Ovary (tissue), 9 donors: ENCODE data around the gene ADSL. TPM values are rescaled to one million over a fixed set of nuclear protein-coding genes. Genes with fewer than 3 reads are reported as not detected.

Experiments used
- DNase-seq, 5 donors: peaks; one replicate each; pipeline ENCODE4 v3.0.0-alpha.2; 2019 to 2020
- H3K27ac ChIP-seq, 2 donors: fragments of 200-600 bp; one replicate each; pipeline versions ENCODE4 v1.5.1 to v1.8.0; 2019 to 2022
- H3K27me3 ChIP-seq: fragments of 200-600 bp; one replicate; pipeline ENCODE4 v1.8.0; 2022
- H3K36me3 ChIP-seq: fragments of 200-600 bp; sonication (generic); one replicate; pipeline ENCODE4 v1.5.1; 2019
- H3K4me1 ChIP-seq: one replicate; pipeline ENCODE4 v1.8.1; 2013; ENCODE audit warnings: mild to moderate bottlenecking, moderate library complexity; ENCODE audit not compliant: insufficient read depth
- H3K4me3 ChIP-seq: fragments of 200-600 bp; sonication (generic); one replicate; pipeline ENCODE4 v1.5.1; 2017
- H3K9me3 ChIP-seq, 2 donors: fragments of 200-600 bp in 1 of 2; sonication (generic) in 1 of 2; one replicate each; pipeline versions ENCODE4 v1.5.1 to v1.8.1; 2013 to 2019; ENCODE audit warnings: mild to moderate bottlenecking in 1 of 2, moderate library complexity in 1 of 2
- CTCF ChIP-seq, 3 donors: fragments of 450-650 bp in 2 of 3; fragments of 200-600 bp in 1 of 3; IDR thresholded peaks; one replicate each; pipeline versions ENCODE4 v1.5.1 to v1.8.0; 2016 to 2022; ENCODE audit warnings: antibody characterized with exemption in 3 of 3, mild to moderate bottlenecking in 1 of 3
- EP300 ChIP-seq: sonication (generic); formaldehyde crosslinking; IDR thresholded peaks from one replicate; pipeline ENCODE4 v1.6.1; 2017; ENCODE audit warnings: antibody characterized with exemption
- POLR2A ChIP-seq: fragments of 450-650 bp; IDR thresholded peaks from one replicate; pipeline ENCODE4 v1.6.1; 2017; ENCODE audit warnings: antibody characterized with exemption, mild to moderate bottlenecking, moderate library complexity
- WGBS, 3 donors: extraction: QIAGEN DNeasy Blood & Tissue Kit in 1 of 3; methylation state at CpG; one replicate each; pipeline versions ENCODE4 v1.1.5 to v1.1.7; 2013 to 2017; 5-methylcytosine and 5-hydroxymethylcytosine counted together
- intact Hi-C, 4 donors: fragments of 100-400 bp; cut with DNase I; formaldehyde crosslinking; loops; one replicate each; pipeline versions ENCODE4 v1.11.0 to v1.15.1; 2022 to 2023
- polyA plus RNA-seq, 2 donors: library from polyadenylated mRNA; stranded (reverse); fragments of 200-250 nt in 1 of 2; fragments of 350-450 nt in 1 of 2; fragmentation: Illumina TruSeq in 1 of 2; extraction: RNeasy Lipid Tissue Mini Kit (QIAGEN cat#74804) in 1 of 2; gene quantifications; one replicate each; pipeline ENCODE4 v1.2.3, GENCODE V29; 2013 to 2014
- total RNA-seq, 7 donors: library from RNA; depleted of rRNA in 2 of 7; stranded (reverse); fragments of >200 nt in 2 of 7; fragmentation: NEBNext Ultra II Directional in 3 of 7; extraction: Animal tissue kit (Norgen Biotek cat#: 25700) in 3 of 7; gene quantifications; one replicate each; pipeline versions ENCODE4 v1.1.0 to v1.2.4, GENCODE V29; 2016 to 2023
- donor health status: DM: no; HTN: no; CAD: no; lungs with moderate emphysema.
- donor health status: DM: no; HTN: no; CAD: no.
- donor health status: Bipolar disorder and iron deficiency.
- donor health status: DM: yes; HTN: yes; CAD: no.
- donor health status: DM: no; HTN: no; CAD: no.
- donor health status: DM: yes; HTN: yes; CAD: no.

The ADSL gene
- total and polyA plus RNA-seq, 9 donors = 45.1 to 63.5 (median 49.7) TPM

- no peak for TF ChIP-seq EP300
- no peak for TF ChIP-seq CTCF (IDR thresholded peaks at IDR 0.05)
- no peak for TF ChIP-seq POLR2A
- H3K9me3 ChIP-seq = no peaks in the 10 kb centered on the region
- no peak overlapping the region for H3K4me3 ChIP-seq
- H3K27ac ChIP-seq = no peak overlapping the region
- no peak for DNase-seq
- intact Hi-C loops = no loop called here
- no peaks in the 10 kb centered on the region for H3K27me3 ChIP-seq
- H3K4me1 ChIP-seq = no peaks in the 10 kb centered on the region
- WGBS, 3 donors = 97 to 98% (median 97%) methylated on average over 7 of the region's 7 CpGs
- no peaks in the 10 kb centered on the region for H3K36me3 ChIP-seq
Measured at GRCh38 chr22:40395607-40396006, 49.3 kb downstream of the ADSL start.

- H3K27ac ChIP-seq = no peak overlapping the region
- no peaks in the 10 kb centered on the region for H3K9me3 ChIP-seq
- TF ChIP-seq CTCF (IDR thresholded peaks at IDR 0.05) = no peak
- no peak for TF ChIP-seq POLR2A
- TF ChIP-seq EP300 = no peak
- H3K36me3 ChIP-seq = no peaks in the 10 kb centered on the region
- H3K27me3 ChIP-seq = no peaks in the 10 kb centered on the region
- DNase-seq = peak in 1 of 5 donors; percentile 25
- 30 to 42% (median 42%) methylated on average over 4 of the region's 4 CpGs for WGBS, 3 donors
- no peak overlapping the region for H3K4me3 ChIP-seq
- intact Hi-C loops = no loop called here
- H3K4me1 ChIP-seq = no peaks in the 10 kb centered on the region
Measured at GRCh38 chr22:40396882-40397281, 50.6 kb downstream of the ADSL start.

- Histone ChIP-seq H3K4me3 (no peak overlapping the region), H3K27me3 (no peaks in the 10 kb centered on the region), H3K4me1 (no peaks in the 10 kb centered on the region), H3K9me3 (no peaks in the 10 kb centered on the region), H3K36me3 (no peaks in the 10 kb centered on the region), H3K27ac (no peak overlapping the region)
- intact Hi-C loops = no loop called here
- TF ChIP-seq EP300 = no peak
- no peak for DNase-seq
- WGBS, 3 donors = 7 to 24% (median 13%) methylated on average over 1 of the region's 1 CpG
Measured at GRCh38 chr22:40397396-40397795, 51.1 kb downstream of the ADSL start.

- no peaks in the 10 kb centered on the region for H3K27me3 ChIP-seq
- H3K9me3 ChIP-seq = no peaks in the 10 kb centered on the region
- no peaks in the 10 kb centered on the region for H3K4me1 ChIP-seq
- H3K36me3 ChIP-seq = no peaks in the 10 kb centered on the region
- 86 to 92% (median 88%) methylated on average over 2 of the region's 2 CpGs for WGBS, 3 donors
- TF ChIP-seq POLR2A = no peak
- TF ChIP-seq CTCF (IDR thresholded peaks at IDR 0.05) = no peak
- no peak for TF ChIP-seq EP300
- DNase-seq = no peak
- H3K27ac ChIP-seq = no peak overlapping the region
- intact Hi-C loops = no loop called here
- no peak overlapping the region for H3K4me3 ChIP-seq
Measured at GRCh38 chr22:40399621-40400020, 53.3 kb downstream of the ADSL start.

GRCh38 chr22:40400159-40400558, 53.9 kb downstream of the ADSL start:
- H3K36me3 ChIP-seq = no peaks in the 10 kb centered on the region

More at GRCh38 chr22:40400159-40400558, 53.9 kb downstream of the ADSL start:
- H3K4me3 ChIP-seq = no peak overlapping the region
- no peaks in the 10 kb centered on the region for H3K9me3 ChIP-seq
- H3K27ac ChIP-seq = no peak overlapping the region
- TF ChIP-seq CTCF (IDR thresholded peaks at IDR 0.05) (no peak), EP300 (no peak), POLR2A (no peak)
- H3K4me1 ChIP-seq = no peaks in the 10 kb centered on the region
- intact Hi-C loops = no loop called here
- 92 to 95% (median 95%) methylated on average over 15 of the region's 15 CpGs for WGBS, 3 donors
- no peak for DNase-seq
- no peaks in the 10 kb centered on the region for H3K27me3 ChIP-seq
